SK-MEL-5 (cell line): ENCODE measurements around the gene C22orf39. TPM values are rescaled to one million over a fixed set of nuclear protein-coding genes. Genes with fewer than 3 reads are reported as not detected.
"Not testable (repeated sequence)": the region's sequence is repeated elsewhere in the genome, so short reads cannot be mapped to it uniquely, and the experiment has no call there.

ENCODE experiments used
- DNase-seq: peaks from one replicate; pipeline ENCODE4 v3.0.0-alpha.2; 2016; ENCODE audit warnings: low read depth, low spot score
- in situ Hi-C: cut with HindIII; loops from 2 replicates; pipeline ENCODE4 v1.10.0; 2016; ENCODE audit warnings: low sequenced_read_pairs, high pct_unique_total_duplicates, low pct_unique_long_range_greater_than_20kb
- total RNA-seq: library from RNA; depleted of rRNA; stranded (reverse); fragments of >200 nt; shearing (Covaris generic); gene quantifications from 2 replicates; pipeline ENCODE4 v1.2.3, GENCODE V29; 2014

C22orf39 gene
- total RNA-seq, 1 experiment from 2014 or later = 28.3 TPM

GRCh38 chr22:19461506-19461905, 14.0 kb upstream of the C22orf39 start:
- DNase-seq = no peak
- in situ Hi-C loops = no loop called here

- in situ Hi-C loops = no loop called here
- DNase-seq = no peak
Observed at GRCh38 chr22:19460036-19460435, 12.5 kb upstream of the C22orf39 start.

DNA sequence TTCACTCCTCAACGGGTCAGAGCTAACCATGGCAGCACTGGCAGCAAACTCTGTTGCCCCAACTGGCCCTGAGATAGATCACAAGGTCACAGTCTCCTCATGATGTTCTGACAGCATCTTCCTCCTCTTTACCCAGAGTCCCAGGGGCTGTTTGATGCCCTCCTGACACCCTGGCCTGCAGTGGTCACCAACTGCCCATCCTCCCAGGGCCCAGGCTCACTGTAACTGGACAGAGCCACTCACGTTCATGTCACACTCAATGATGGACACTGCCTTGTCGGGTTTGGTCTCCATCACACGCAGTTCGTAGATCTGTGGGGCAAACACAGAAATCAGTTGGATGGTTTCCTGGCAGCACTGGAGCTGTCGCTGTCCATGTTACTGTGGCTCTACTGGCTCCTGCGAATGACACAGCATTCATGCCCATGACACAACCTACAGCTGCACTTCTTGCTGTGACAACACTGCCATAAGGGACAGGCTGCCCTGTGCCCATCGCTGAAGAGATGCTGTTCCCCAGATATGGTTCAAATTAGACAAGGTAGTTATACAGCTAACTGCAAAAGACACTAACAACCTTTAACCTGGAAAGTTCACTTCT, 10.4 kb upstream of the C22orf39 start:
- no peak for DNase-seq
- in situ Hi-C loops = no loop called here

DNA sequence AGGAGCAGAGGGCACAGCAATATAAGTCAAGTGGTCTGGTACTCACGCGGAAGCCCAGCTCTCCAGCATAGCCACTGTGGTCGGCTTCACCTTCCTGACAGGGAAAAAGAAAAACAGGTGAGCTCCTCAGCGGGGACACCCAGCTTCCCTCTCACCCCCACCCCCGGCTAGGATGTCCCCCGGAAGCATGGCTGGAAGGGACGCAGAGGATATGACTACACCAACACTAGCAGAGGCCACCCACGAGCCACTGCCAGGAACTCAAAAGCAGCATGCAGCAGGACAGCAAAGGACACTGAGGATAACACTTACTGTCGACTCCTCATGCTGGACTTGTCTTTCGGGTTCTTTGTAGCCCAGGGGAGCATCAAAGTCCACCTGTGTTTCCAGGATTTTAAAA, 9.0 kb upstream of the C22orf39 start:
- DNase-seq = no peak
- in situ Hi-C loops = no loop called here

GRCh38 chr22:19455585-19456370, 8.3 kb upstream of the C22orf39 start:
- in situ Hi-C loops = no loop called here
- no peak for DNase-seq

DNA sequence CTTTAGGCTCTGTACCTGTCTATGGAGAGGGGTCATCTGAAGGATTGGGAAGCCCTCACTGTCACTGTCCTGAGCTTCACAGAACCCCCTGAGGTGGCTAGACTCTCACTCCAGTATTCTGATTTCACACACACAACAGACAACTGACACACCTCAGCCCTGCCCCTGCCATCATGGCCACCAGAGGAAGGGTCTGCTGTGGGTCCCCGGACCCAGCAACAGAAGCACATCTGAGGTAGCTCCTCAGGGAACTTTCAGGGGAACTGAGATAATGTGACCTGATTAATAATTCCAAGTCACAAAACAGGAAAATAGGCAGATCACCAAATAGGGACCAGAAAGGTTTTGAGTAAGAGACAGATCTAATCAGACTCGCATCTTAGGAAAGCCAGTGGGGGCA, 7.5 kb upstream of the C22orf39 start:
- in situ Hi-C loops = no loop called here
- DNase-seq = no peak

DNA sequence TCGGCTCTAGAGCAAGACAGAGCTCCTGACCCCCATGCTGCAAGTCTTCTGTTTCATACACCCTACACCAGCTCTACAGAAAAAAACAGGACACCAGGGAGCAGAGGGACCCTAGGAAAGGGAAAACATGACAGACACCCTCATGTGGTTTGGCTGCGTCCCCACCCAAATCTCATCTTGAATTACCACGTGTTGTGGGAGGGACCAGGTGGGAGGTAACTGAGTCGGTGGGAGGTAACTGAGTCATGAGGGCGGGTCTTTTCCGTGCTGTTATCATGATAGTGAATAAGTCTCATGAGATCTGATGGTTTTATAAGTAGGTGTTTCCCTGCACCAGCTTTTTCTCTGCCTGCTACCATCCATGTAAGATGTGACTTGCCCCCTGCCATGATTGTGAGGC, 6.6 kb upstream of the C22orf39 start:
- DNase-seq = no peak
- in situ Hi-C loops = no loop called here

GRCh38 chr22:19453718-19454117, 6.2 kb upstream of the C22orf39 start:
- no peak for DNase-seq
- in situ Hi-C loops = no loop called here

DNA sequence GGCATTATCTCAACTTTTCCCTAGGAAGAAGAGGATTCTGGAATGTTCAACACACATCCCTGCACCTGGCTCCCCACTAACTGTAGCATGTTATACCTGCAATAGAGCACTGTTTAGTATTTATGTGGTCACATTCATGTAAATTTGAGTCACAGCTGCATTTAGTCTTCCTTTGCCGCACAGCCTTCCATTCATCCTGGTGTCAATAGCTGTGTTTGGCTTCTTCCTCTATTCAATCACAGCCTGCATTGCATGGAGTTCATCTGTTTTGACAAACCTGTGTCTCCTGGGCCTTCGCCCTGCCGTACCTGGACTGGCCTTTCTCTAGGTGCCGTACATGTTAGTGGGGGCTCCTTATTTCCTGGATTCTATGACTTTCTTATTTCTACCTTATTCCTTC, 4.1 kb upstream of the C22orf39 start:
- in situ Hi-C loops = no loop called here

DNA sequence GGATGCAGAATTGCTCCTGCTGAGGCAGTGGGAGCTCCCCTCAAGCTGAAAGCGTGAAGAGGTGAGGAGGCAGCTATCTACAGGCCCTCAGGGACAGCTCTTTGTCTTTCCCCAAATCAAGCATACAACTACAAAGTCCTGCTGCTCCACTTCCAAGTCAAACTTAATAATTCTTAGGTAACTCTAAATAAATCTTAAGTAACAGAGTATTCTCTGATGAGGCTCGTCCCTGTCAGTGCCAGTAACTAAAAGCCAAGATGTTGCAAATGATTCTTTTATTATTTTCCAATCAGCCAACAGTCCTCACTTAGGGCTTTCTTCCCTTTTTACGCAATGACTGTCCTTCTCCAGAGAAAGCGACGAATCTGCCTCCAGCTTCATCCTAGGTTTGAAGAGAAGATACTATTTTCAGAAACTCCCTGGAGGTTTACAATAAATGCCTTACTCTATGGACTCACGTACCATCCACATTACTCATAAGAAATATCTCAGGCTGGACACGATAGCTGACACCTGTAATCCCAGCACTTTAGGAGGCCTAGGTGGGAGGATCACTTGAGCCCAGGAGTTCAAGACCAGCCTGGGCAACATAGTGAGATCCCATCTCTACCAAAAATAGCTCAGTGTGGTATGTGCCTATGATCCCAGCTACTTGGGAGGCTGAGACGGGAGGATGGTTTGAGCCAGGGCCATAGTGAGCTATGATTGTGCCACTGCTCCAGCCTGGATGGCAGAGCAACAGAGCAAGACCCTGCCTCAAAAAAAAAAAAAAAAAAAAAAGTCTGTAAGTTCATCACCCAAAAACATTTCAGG, 3.1 kb upstream of the C22orf39 start:
- no peak for DNase-seq
- in situ Hi-C loops = no loop called here

More for the DNA sequence above, 4.1 kb upstream of the C22orf39 start:
- no peak for DNase-seq

DNA sequence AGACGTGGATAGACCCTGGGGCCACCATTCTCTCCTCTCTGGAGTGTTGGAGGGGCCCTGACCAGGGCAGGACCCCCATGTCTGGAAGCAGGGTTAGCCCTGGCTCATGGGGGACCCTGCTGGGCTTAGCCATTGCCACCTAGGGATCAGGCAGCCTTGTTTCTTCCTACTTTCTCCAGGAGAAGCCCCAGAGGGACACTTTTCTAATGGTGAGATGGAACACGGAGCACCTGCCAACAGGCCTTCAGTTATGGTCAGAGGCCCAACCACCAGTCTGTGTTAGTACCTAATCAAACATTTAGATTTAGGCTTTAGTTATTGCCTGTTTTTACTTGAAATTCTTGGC, 1.9 kb upstream of the C22orf39 start:
- DNase-seq = no peak
- in situ Hi-C loops = no loop called here

GRCh38 chr22:19448739-19449421, 1.4 kb upstream of the C22orf39 start:
- no peak for DNase-seq
- in situ Hi-C loops = no loop called here

DNA sequence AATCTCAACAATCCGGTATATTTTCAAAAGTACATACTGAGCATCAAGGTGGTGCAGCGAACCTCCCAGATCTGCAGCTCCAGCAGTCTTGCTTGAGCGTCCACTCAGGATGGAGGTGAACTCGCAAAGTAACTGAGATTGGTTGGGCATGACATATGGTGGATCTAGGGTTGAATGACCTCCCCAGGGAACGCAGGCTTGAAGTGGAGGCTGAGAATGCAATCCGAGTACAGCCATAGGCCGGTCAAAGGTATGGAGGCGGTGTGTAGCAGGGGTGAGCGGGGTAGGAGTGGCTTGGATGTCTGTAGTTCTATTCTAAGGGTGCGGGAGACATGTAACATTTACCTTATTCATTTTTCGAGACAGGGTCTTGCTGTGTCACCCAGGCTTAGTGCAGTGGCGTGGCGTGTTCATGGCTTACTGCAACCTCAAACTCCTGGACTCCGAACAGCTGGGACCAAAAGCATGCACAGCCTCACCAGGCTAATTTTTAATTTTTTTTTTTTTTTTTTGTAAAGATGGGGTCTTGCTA, 631 bp upstream of the C22orf39 start:
- in situ Hi-C loops = no loop called here
- peak; percentile 75 for DNase-seq

- DNase-seq = no peak
- in situ Hi-C loops = no loop called here
Observed at GRCh38 chr22:19446603-19447329, 745 bp downstream of the C22orf39 start.

- DNase-seq, in situ Hi-C loops: not testable (repeated sequence)
Observed at GRCh38 chr22:19445279-19445982, 2.1 kb downstream of the C22orf39 start.

GRCh38 chr22:19443544-19444211, 3.8 kb downstream of the C22orf39 start:
- in situ Hi-C loops = no loop called here
- DNase-seq = no peak
